ENCODE measurements around the gene PACS1.

Gene PACS1

GRCh38 chr11:66068923-66069714 lies 953 bp upstream of the PACS1 start:
- Histone ChIP-seq H3K4me2 (ENCODE audit: low read depth, low read length, poor library complexity, severe bottlenecking) (peak overlapping the region; percentile 63), H3K9ac (ENCODE audit: low read depth, low read length, poor library complexity, severe bottlenecking) (peak overlapping the region; percentile 19), H3K4me1 (ENCODE audit: insufficient read depth, low read length, poor library complexity, severe bottlenecking) (peaks cover 26% of the 10 kb centered on the region), H3K9me2 (replicated peaks; ENCODE audit: low read depth, low read length) (no peaks in the 10 kb centered on the region), H3K27me3 (ENCODE audit: insufficient read depth, low read length, poor library complexity, severe bottlenecking) (no peaks in the 10 kb centered on the region), H3K79me2 (ENCODE audit: insufficient read depth, low read length) (peaks cover 33% of the 10 kb centered on the region; the same call in 1 of the 2 replicates), H4K20me1 (ENCODE audit: insufficient read depth, low read length, poor library complexity, severe bottlenecking) (peaks cover 16% of the 10 kb centered on the region), H3K4me3 (ENCODE audit: low read length, poor library complexity, severe bottlenecking) (peak overlapping the region; percentile 62), H3K36me3 (ENCODE audit: insufficient read depth, low read length) (peaks cover 46% of the 10 kb centered on the region), H2AFZ (ENCODE audit: low read length) (no peak overlapping the region), H3F3A (ENCODE audit: low read depth) (peaks cover 14% of the 10 kb centered on the region), H3K9me3 (ENCODE audit: insufficient read depth, low read depth, low read length) (no peaks in the 10 kb centered on the region)
- TF ChIP-seq EZH2phosphoT487 (IDR thresholded peaks at IDR 0.05; ENCODE audit: borderline replicate concordance) = no peak
- TF ChIP-seq, protein P1, sequence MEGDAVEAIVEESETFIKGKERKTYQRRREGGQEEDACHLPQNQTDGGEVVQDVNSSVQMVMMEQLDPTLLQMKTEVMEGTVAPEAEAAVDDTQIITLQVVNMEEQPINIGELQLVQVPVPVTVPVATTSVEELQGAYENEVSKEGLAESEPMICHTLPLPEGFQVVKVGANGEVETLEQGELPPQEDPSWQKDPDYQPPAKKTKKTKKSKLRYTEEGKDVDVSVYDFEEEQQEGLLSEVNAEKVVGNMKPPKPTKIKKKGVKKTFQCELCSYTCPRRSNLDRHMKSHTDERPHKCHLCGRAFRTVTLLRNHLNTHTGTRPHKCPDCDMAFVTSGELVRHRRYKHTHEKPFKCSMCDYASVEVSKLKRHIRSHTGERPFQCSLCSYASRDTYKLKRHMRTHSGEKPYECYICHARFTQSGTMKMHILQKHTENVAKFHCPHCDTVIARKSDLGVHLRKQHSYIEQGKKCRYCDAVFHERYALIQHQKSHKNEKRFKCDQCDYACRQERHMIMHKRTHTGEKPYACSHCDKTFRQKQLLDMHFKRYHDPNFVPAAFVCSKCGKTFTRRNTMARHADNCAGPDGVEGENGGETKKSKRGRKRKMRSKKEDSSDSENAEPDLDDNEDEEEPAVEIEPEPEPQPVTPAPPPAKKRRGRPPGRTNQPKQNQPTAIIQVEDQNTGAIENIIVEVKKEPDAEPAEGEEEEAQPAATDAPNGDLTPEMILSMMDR (conservative IDR thresholded peaks at IDR 0.05; ENCODE audit: low read length) = no peak; the same call in 1 of the 2 replicates

DNA sequence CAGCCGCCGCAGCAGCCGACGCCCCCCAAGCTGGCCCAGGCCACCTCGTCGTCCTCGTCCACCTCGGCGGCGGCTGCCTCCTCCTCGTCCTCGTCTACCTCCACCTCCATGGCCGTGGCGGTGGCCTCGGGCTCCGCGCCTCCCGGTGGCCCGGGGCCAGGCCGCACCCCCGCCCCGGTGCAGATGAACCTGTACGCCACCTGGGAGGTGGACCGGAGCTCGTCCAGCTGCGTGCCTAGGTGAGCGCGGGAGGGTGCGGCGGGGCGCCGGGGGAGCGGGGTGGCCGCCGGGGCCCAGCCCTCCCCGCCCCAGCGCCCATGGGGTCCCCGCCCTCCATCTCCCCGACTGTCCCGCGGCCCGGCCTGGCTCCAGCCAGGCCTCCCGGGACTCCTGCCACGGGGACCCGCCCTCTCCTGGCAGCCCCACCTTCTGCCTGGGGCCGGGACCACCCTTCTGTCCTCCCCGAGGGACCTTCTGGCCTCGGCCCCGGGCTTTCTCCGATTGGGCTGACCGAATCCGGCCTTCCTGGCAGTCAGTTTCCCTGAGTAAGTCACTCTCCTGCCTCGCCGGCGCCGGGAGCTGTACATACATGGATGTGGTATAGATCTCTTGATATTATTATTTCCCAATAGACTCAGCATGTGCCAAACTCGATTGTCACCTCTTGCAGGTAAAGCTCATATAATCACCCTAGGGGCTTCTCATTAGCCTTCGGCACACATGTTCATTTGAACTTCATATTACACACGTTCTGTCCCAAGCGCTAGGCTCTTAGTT lies 720 bp downstream of the PACS1 start:
- Histone ChIP-seq H3K4me3 (ENCODE audit: low read length, poor library complexity, severe bottlenecking) (peak overlapping the region; percentile 75), H3K36me3 (ENCODE audit: insufficient read depth, low read length) (peaks cover 33% of the 10 kb centered on the region; the same call in 1 of the 2 replicates), H3K79me2 (ENCODE audit: insufficient read depth, low read length) (peaks cover 24% of the 10 kb centered on the region; the same call in 1 of the 2 replicates), H3K9ac (ENCODE audit: low read depth, low read length, poor library complexity, severe bottlenecking) (peak overlapping the region; percentile 65), H3K9me2 (replicated peaks; ENCODE audit: low read depth, low read length) (no peaks in the 10 kb centered on the region), H3K9me3 (ENCODE audit: insufficient read depth, low read depth, low read length) (no peaks in the 10 kb centered on the region), H3K4me2 (ENCODE audit: low read depth, low read length, poor library complexity, severe bottlenecking) (peak overlapping the region; percentile 73), H3F3A (ENCODE audit: low read depth) (peaks cover 14% of the 10 kb centered on the region), H3K4me1 (ENCODE audit: insufficient read depth, low read length, poor library complexity, severe bottlenecking) (peaks cover 26% of the 10 kb centered on the region), H4K20me1 (ENCODE audit: insufficient read depth, low read length, poor library complexity, severe bottlenecking) (peaks cover 16% of the 10 kb centered on the region), H3K27me3 (ENCODE audit: insufficient read depth, low read length, poor library complexity, severe bottlenecking) (no peaks in the 10 kb centered on the region), H2AFZ (ENCODE audit: low read length) (peak overlapping the region; percentile 85; the same call in 1 of the 2 replicates)
- TF ChIP-seq EZH2phosphoT487 (IDR thresholded peaks at IDR 0.05; ENCODE audit: borderline replicate concordance) = no peak
- TF ChIP-seq, protein P1 (conservative IDR thresholded peaks at IDR 0.05; ENCODE audit: low read length) = no peak

DNA sequence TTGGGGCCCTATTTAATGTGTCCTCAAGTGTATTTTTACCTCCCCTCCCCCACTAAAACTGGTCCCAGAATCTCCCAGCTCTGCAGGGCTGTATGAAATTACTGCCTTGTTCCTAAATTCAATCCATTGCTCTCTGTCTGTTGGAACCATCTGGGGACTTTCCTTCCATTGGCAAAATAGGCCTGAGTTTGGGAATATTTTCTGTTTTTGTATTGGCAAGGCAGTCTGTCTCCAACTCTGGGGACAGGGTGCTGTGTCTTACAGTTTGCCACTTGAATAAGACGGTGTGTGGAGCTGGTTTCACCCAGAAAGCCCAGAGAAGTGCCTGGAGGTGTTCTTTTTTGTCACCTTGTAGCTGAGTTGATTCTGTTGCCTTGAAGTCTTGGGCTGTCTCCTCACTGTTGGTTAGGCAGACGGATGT lies 1.3 kb downstream of the PACS1 start:
- Histone ChIP-seq H3K4me2 (ENCODE audit: low read depth, low read length, poor library complexity, severe bottlenecking) (peak overlapping the region; percentile 73), H3K9me3 (ENCODE audit: insufficient read depth, low read depth, low read length) (no peaks in the 10 kb centered on the region), H3K79me2 (ENCODE audit: insufficient read depth, low read length) (peaks cover 21% of the 10 kb centered on the region; the same call in 1 of the 2 replicates), H4K20me1 (ENCODE audit: insufficient read depth, low read length, poor library complexity, severe bottlenecking) (peaks cover 15% of the 10 kb centered on the region), H3K9ac (ENCODE audit: low read depth, low read length, poor library complexity, severe bottlenecking) (peak overlapping the region; percentile 65), H3K4me3 (ENCODE audit: low read length, poor library complexity, severe bottlenecking) (peak overlapping the region; percentile 75), H3K9me2 (replicated peaks; ENCODE audit: low read depth, low read length) (no peaks in the 10 kb centered on the region), H3K36me3 (ENCODE audit: insufficient read depth, low read length) (peaks cover 27% of the 10 kb centered on the region; the same call in 1 of the 2 replicates), H3K4me1 (ENCODE audit: insufficient read depth, low read length, poor library complexity, severe bottlenecking) (peaks cover 26% of the 10 kb centered on the region), H3F3A (ENCODE audit: low read depth) (peaks cover 14% of the 10 kb centered on the region), H3K27me3 (ENCODE audit: insufficient read depth, low read length, poor library complexity, severe bottlenecking) (no peaks in the 10 kb centered on the region), H2AFZ (ENCODE audit: low read length) (no peak overlapping the region)
- TF ChIP-seq EZH2phosphoT487 (IDR thresholded peaks at IDR 0.05; ENCODE audit: borderline replicate concordance) = no peak
- TF ChIP-seq, protein P1 (conservative IDR thresholded peaks at IDR 0.05; ENCODE audit: low read length) = no peak
